Vagina (tissue), 2 donors: Measurements from ENCODE around the gene GPR31.

Experiments used
- CTCF ChIP-seq, 3 experiments: fragments of 450-650 bp in 2 of 3; fragments of 200-600 bp in 1 of 3; sonication (generic) in 1 of 3; IDR thresholded peaks; one replicate each; pipeline ENCODE4 v1.5.1; 2017 to 2019; ENCODE audit warnings: antibody characterized with exemption in 3 of 3, mild to moderate bottlenecking in 2 of 3, moderate library complexity in 2 of 3
- POLR2AphosphoS5 ChIP-seq, 2 donors: sonication (generic); formaldehyde crosslinking; IDR thresholded peaks; one replicate each; pipeline ENCODE4 v1.9.0; 2017; ENCODE audit warnings: antibody characterized with exemption in 2 of 2, mild to moderate bottlenecking in 2 of 2, low read depth in 1 of 2; ENCODE audit not compliant: insufficient read depth in 1 of 2

GRCh38 chr6:167127785-167128531 lies 29.8 kb downstream of the GPR31 start:
- TF ChIP-seq POLR2AphosphoS5 (IDR thresholded peaks at IDR 0.05; ENCODE audit: insufficient read depth in 1 of 2, low read depth in 1 of 2) (no peak), CTCF (IDR thresholded peaks at IDR 0.05) (no peak)
